Measurements from ENCODE around the gene CHRNA3. TPM values are rescaled to one million over a fixed set of nuclear protein-coding genes. Genes with fewer than 3 reads are reported as not detected.

CHRNA3 gene
- total RNA-seq, 4 donors from 2014 or later, result 0.70 to 1.9 (median 1.6) TPM; not detected in 1

DNA sequence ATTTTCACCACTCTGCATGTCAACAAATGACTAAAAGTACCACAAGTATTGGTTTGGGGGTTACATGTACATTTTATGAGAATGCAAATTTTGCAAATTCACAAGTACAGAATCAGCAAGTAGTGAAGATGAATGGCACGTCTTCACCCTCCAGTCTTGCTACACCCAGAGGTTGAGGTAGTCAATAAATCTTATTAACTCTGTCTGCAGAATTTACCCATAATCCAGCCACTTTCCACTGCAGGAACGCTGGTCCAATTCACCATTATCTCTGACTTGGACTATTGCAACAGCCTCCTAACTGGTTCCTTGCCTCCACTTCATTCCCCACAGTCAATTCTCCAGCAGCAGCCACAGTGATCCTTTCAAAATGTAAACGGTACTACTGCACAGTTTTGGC is 70.0 kb downstream of the CHRNA3 start:
- Histone ChIP-seq H3K27me3 (no peaks in the 10 kb centered on the region), H3K36me3 (peaks cover 51% of the 10 kb centered on the region), H3K27ac (no peak overlapping the region), H3K4me1 (no peaks in the 10 kb centered on the region), H3K9me3 (no peaks in the 10 kb centered on the region), H3K4me3 (no peak overlapping the region)
- no peak for DNase-seq (ENCODE audit: low spot score in 2 of 2)
- TF ChIP-seq, protein P1, sequence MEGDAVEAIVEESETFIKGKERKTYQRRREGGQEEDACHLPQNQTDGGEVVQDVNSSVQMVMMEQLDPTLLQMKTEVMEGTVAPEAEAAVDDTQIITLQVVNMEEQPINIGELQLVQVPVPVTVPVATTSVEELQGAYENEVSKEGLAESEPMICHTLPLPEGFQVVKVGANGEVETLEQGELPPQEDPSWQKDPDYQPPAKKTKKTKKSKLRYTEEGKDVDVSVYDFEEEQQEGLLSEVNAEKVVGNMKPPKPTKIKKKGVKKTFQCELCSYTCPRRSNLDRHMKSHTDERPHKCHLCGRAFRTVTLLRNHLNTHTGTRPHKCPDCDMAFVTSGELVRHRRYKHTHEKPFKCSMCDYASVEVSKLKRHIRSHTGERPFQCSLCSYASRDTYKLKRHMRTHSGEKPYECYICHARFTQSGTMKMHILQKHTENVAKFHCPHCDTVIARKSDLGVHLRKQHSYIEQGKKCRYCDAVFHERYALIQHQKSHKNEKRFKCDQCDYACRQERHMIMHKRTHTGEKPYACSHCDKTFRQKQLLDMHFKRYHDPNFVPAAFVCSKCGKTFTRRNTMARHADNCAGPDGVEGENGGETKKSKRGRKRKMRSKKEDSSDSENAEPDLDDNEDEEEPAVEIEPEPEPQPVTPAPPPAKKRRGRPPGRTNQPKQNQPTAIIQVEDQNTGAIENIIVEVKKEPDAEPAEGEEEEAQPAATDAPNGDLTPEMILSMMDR (IDR thresholded peaks at IDR 0.05), result no peak
- WGBS, result 79% methylated on average over 3 of the region's 3 CpGs

DNA sequence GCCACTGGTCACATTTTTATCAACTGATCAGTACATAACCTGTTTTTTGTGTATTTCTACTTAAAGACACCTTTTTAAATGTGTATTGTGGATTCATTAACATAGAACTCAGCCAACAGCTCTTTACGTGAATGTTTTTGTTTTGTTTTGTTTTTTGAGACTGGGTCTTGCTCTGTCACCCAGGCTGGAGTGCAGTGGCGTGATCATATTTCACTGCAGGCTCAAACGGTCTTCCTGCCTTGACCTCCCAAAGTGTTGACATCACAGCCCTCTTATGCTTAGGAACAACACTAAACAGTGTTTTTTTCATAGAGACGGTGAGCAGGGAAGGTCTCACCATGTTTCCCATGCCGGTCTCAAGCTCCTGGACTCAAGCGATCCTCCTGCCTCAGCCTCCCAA is 70.6 kb downstream of the CHRNA3 start:
- TF ChIP-seq EP300 (IDR thresholded peaks at IDR 0.05) (no peak), POLR2AphosphoS5 (IDR thresholded peaks at IDR 0.05) (no peak), POLR2A (IDR thresholded peaks at IDR 0.05) (no peak)
- TF ChIP-seq, protein P1 (IDR thresholded peaks at IDR 0.05), result no peak
- Histone ChIP-seq H3K4me1 (no peaks in the 10 kb centered on the region), H3K27me3 (no peaks in the 10 kb centered on the region), H3K9me3 (no peaks in the 10 kb centered on the region), H3K4me3 (no peak overlapping the region), H3K27ac (no peak overlapping the region), H3K36me3 (peaks cover 57% of the 10 kb centered on the region)
- DNase-seq (ENCODE audit: low spot score in 2 of 2), result no peak
- 81% methylated on average over 6 of the region's 6 CpGs for WGBS

Other genes with a start within 250 kb of the CHRNA3 start
- 10 to 100 TPM; 25.6 to 87.5 (median 48.6) TPM for gene IREB2, start 182.8 kb downstream of the CHRNA3 start, total RNA-seq
- 1 to 10 TPM; 2.6 to 9.6 (median 6.1) TPM for gene HYKK, start 113.4 kb downstream of the CHRNA3 start, total RNA-seq
- gene PSMA4, start 80.6 kb downstream of the CHRNA3 start, total RNA-seq, result 100 to 1,000 TPM; 102 to 113 (median 106) TPM
- gene CHRNA5, start 55.5 kb downstream of the CHRNA3 start, total RNA-seq, result 1 to 10 TPM in 3 of 4 donors, under 1 TPM in 1; 0.72 to 2.8 (median 1.4) TPM
- under 1 TPM in 1 of 4 donors, not detected in 3; 0.47 TPM for gene CHRNB4, start 20.2 kb upstream of the CHRNA3 start, total RNA-seq
- gene ADAMTS7, start 190.5 kb upstream of the CHRNA3 start, total RNA-seq, result 1 to 10 TPM; 1.1 to 1.2 (median 1.2) TPM

All from suprapubic skin (tissue), 4 donors.